ENCODE results near the gene RSPH6A. TPM values are rescaled to one million over a fixed set of nuclear protein-coding genes. Genes with fewer than 3 reads are reported as not detected.
"Not testable (repeated sequence)": the region's sequence is repeated elsewhere in the genome, so short reads cannot be mapped to it uniquely, and the experiment has no call there.

The RSPH6A gene
- total RNA-seq, 2 experiments from 2014 or later, result 0.17 TPM; not detected in 1

GRCh38 chr19:45751483-45751882 is 63.6 kb downstream of the RSPH6A start:
- H3K9me3 Mint-ChIP-seq; CTCF ChIA-PET; H3K27ac Mint-ChIP-seq; H3K4me3 Mint-ChIP-seq; H3K36me3 Mint-ChIP-seq (ENCODE audit: low read depth); intact Hi-C loops (cut with micrococcal nuclease); DNase-seq; H3K4me1 Mint-ChIP-seq (ENCODE audit: low read depth); H3K27me3 Mint-ChIP-seq (ENCODE audit: low read depth): not testable (repeated sequence)

GRCh38 chr19:45747513-45747912 is 67.6 kb downstream of the RSPH6A start:
- Mint-ChIP-seq H3K4me1 (ENCODE audit: low read depth) (no peaks in the 10 kb centered on the region), H3K9me3 (no peaks in the 10 kb centered on the region), H3K27me3 (ENCODE audit: low read depth) (no peaks in the 10 kb centered on the region), H3K36me3 (ENCODE audit: low read depth) (no peaks in the 10 kb centered on the region), H3K27ac (no peak overlapping the region), H3K4me3 (no peak overlapping the region)
- no peak for DNase-seq
- intact Hi-C loops (cut with micrococcal nuclease), result no loop called here
- CTCF ChIA-PET, result no interaction called here

- intact Hi-C loops (cut with micrococcal nuclease), result no loop called here
- Mint-ChIP-seq H3K4me1 (ENCODE audit: low read depth) (no peaks in the 10 kb centered on the region), H3K9me3 (no peaks in the 10 kb centered on the region), H3K36me3 (ENCODE audit: low read depth) (no peaks in the 10 kb centered on the region), H3K27ac (no peak overlapping the region), H3K4me3 (no peak overlapping the region), H3K27me3 (ENCODE audit: low read depth) (no peaks in the 10 kb centered on the region)
- no peak for DNase-seq
- CTCF ChIA-PET, result no interaction called here
Measured at GRCh38 chr19:45746866-45747265, 68.2 kb downstream of the RSPH6A start.

Other genes starting within 250 kb of the RSPH6A start
- 10 to 100 TPM; 12.4 to 12.7 TPM for gene OPA3, start 230.5 kb downstream of the RSPH6A start, total RNA-seq
- not detected for gene GPR4, start 213.1 kb downstream of the RSPH6A start, total RNA-seq
- gene EML2, start 175.9 kb downstream of the RSPH6A start, total RNA-seq, result 100 to 1,000 TPM; 145 to 159 TPM
- gene GIPR, start 147.1 kb downstream of the RSPH6A start, total RNA-seq, result 1 to 10 TPM; 1.8 to 2.3 TPM
- gene SNRPD2, start 123.4 kb downstream of the RSPH6A start, total RNA-seq, result 100 to 1,000 TPM; 976 to 988 TPM
- 10 to 100 TPM; 12.0 to 14.1 TPM for gene QPCTL, start 122.6 kb downstream of the RSPH6A start, total RNA-seq
- 10 to 100 TPM; 21.8 to 23.2 TPM for gene FBXO46, start 84.4 kb downstream of the RSPH6A start, total RNA-seq
- not detected for gene MEIOSIN, start 81.9 kb downstream of the RSPH6A start, total RNA-seq
- 1 to 10 TPM; 1.8 to 2.2 TPM for gene SIX5, start 46.1 kb downstream of the RSPH6A start, total RNA-seq
- gene DMPK, start 32.8 kb downstream of the RSPH6A start, total RNA-seq, result 1 to 10 TPM; 6.1 TPM
- gene DMWD, start 22.5 kb downstream of the RSPH6A start, total RNA-seq, result 10 to 100 TPM; 28.6 to 29.1 TPM
- gene SYMPK, start 47.8 kb upstream of the RSPH6A start, total RNA-seq, result 10 to 100 TPM; 96.9 to 97.4 TPM
- gene FOXA3, start 49.0 kb upstream of the RSPH6A start, total RNA-seq, result under 1 TPM in 1 of 2 experiments, not detected in 1; 0.20 TPM
- gene IRF2BP1, start 70.8 kb upstream of the RSPH6A start, total RNA-seq, result 10 to 100 TPM; 11.4 TPM
- gene MYPOP, start 87.3 kb upstream of the RSPH6A start, total RNA-seq, result 1 to 10 TPM; 4.5 to 4.8 TPM
- not detected for gene NANOS2, start 99.5 kb upstream of the RSPH6A start, total RNA-seq
- not detected for gene NOVA2, start 158.6 kb upstream of the RSPH6A start, total RNA-seq
- 10 to 100 TPM; 26.4 to 29.3 TPM for gene CCDC61, start 180.2 kb upstream of the RSPH6A start, total RNA-seq
- not detected for gene PGLYRP1, start 207.7 kb upstream of the RSPH6A start, total RNA-seq
- not detected for gene IGFL4, start 225.7 kb upstream of the RSPH6A start, total RNA-seq